ENCODE measurements around the gene PDE4D.

The PDE4D gene

GRCh38 chr5:59149827-59150226, 743.7 kb downstream of the PDE4D start:
- H3K4me3 ChIP-seq (ENCODE audit: extremely low read depth, insufficient read depth, low read length, poor library complexity, severe bottlenecking) = no peak overlapping the region
- no peaks in the 10 kb centered on the region for H3K9me3 ChIP-seq (ENCODE audit: control insufficient read depth, low read length)
- WGBS, 2 experiments (ENCODE audit: insufficient coverage in 2 of 2) = 67 to 100% methylated on average over 1 of the region's 1 CpG
- no peak overlapping the region for H3K27ac ChIP-seq (ENCODE audit: low read depth, low read length, severe bottlenecking)
- no peaks in the 10 kb centered on the region for H3K36me3 ChIP-seq (ENCODE audit: control insufficient read depth, insufficient read depth, low read length)
- H3K4me1 ChIP-seq (ENCODE audit: control insufficient read depth, insufficient read depth, low read length, poor library complexity, severe bottlenecking) = no peaks in the 10 kb centered on the region

GRCh38 chr5:59149271-59149670, 744.3 kb downstream of the PDE4D start:
- Histone ChIP-seq H3K4me1 (ENCODE audit: control insufficient read depth, insufficient read depth, low read length, poor library complexity, severe bottlenecking) (no peaks in the 10 kb centered on the region), H3K4me3 (ENCODE audit: extremely low read depth, insufficient read depth, low read length, poor library complexity, severe bottlenecking) (no peak overlapping the region), H3K9me3 (ENCODE audit: control insufficient read depth, low read length) (no peaks in the 10 kb centered on the region), H3K36me3 (ENCODE audit: control insufficient read depth, insufficient read depth, low read length) (no peaks in the 10 kb centered on the region), H3K27ac (ENCODE audit: low read depth, low read length, severe bottlenecking) (no peak overlapping the region)
- 100% methylated on average over 1 to 2 of the region's 4 CpGs for WGBS, 2 experiments (ENCODE audit: insufficient coverage in 2 of 2)

GRCh38 chr5:59146729-59147128, 746.8 kb downstream of the PDE4D start:
- H3K36me3 ChIP-seq (ENCODE audit: control insufficient read depth, insufficient read depth, low read length) = no peaks in the 10 kb centered on the region
- no peak overlapping the region for H3K4me3 ChIP-seq (ENCODE audit: extremely low read depth, insufficient read depth, low read length, poor library complexity, severe bottlenecking)
- H3K9me3 ChIP-seq (ENCODE audit: control insufficient read depth, low read length) = no peaks in the 10 kb centered on the region
- 100% methylated on average over 3 of the region's 3 CpGs; no CpG with 5 or more reads in 1 of the 2 experiments for WGBS, 2 experiments (ENCODE audit: insufficient coverage in 2 of 2)
- H3K4me1 ChIP-seq (ENCODE audit: control insufficient read depth, insufficient read depth, low read length, poor library complexity, severe bottlenecking) = no peaks in the 10 kb centered on the region
- H3K27ac ChIP-seq (ENCODE audit: low read depth, low read length, severe bottlenecking) = no peak overlapping the region

GRCh38 chr5:59143926-59144333, 749.6 kb downstream of the PDE4D start:
- Histone ChIP-seq H3K27ac (ENCODE audit: low read depth, low read length, severe bottlenecking) (no peak overlapping the region), H3K9me3 (ENCODE audit: control insufficient read depth, low read length) (no peaks in the 10 kb centered on the region), H3K4me3 (ENCODE audit: extremely low read depth, insufficient read depth, low read length, poor library complexity, severe bottlenecking) (no peak overlapping the region), H3K36me3 (ENCODE audit: control insufficient read depth, insufficient read depth, low read length) (no peaks in the 10 kb centered on the region), H3K4me1 (ENCODE audit: control insufficient read depth, insufficient read depth, low read length, poor library complexity, severe bottlenecking) (no peaks in the 10 kb centered on the region)
- 63 to 75% methylated on average over 1 to 2 of the region's 3 CpGs for WGBS, 2 experiments (ENCODE audit: insufficient coverage in 2 of 2)

GRCh38 chr5:59142927-59143326, 750.6 kb downstream of the PDE4D start:
- no peak overlapping the region for H3K4me3 ChIP-seq (ENCODE audit: extremely low read depth, insufficient read depth, low read length, poor library complexity, severe bottlenecking)
- no peaks in the 10 kb centered on the region for H3K9me3 ChIP-seq (ENCODE audit: control insufficient read depth, low read length)
- no peak overlapping the region for H3K27ac ChIP-seq (ENCODE audit: low read depth, low read length, severe bottlenecking)
- no peaks in the 10 kb centered on the region for H3K36me3 ChIP-seq (ENCODE audit: control insufficient read depth, insufficient read depth, low read length)
- H3K4me1 ChIP-seq (ENCODE audit: control insufficient read depth, insufficient read depth, low read length, poor library complexity, severe bottlenecking) = no peaks in the 10 kb centered on the region

- Histone ChIP-seq H3K27ac (ENCODE audit: low read depth, low read length, severe bottlenecking) (no peak overlapping the region), H3K4me1 (ENCODE audit: control insufficient read depth, insufficient read depth, low read length, poor library complexity, severe bottlenecking) (no peaks in the 10 kb centered on the region), H3K4me3 (ENCODE audit: extremely low read depth, insufficient read depth, low read length, poor library complexity, severe bottlenecking) (no peak overlapping the region), H3K36me3 (ENCODE audit: control insufficient read depth, insufficient read depth, low read length) (no peaks in the 10 kb centered on the region), H3K9me3 (ENCODE audit: control insufficient read depth, low read length) (no peaks in the 10 kb centered on the region)
- WGBS, 2 experiments (ENCODE audit: insufficient coverage in 2 of 2) = 93 to 100% methylated on average over 2 of the region's 2 CpGs
These were observed 751.4 kb downstream of the PDE4D start for GRCh38 chr5:59142138-59142537.

GRCh38 chr5:59140133-59140532, 753.4 kb downstream of the PDE4D start:
- H3K4me3 ChIP-seq (ENCODE audit: extremely low read depth, insufficient read depth, low read length, poor library complexity, severe bottlenecking) = no peak overlapping the region
- H3K4me1 ChIP-seq (ENCODE audit: control insufficient read depth, insufficient read depth, low read length, poor library complexity, severe bottlenecking) = no peaks in the 10 kb centered on the region
- no peak overlapping the region for H3K27ac ChIP-seq (ENCODE audit: low read depth, low read length, severe bottlenecking)
- no peaks in the 10 kb centered on the region for H3K36me3 ChIP-seq (ENCODE audit: control insufficient read depth, insufficient read depth, low read length)
- 92 to 100% methylated on average over 1 of the region's 2 CpGs for WGBS, 2 experiments (ENCODE audit: insufficient coverage in 2 of 2)
- no peaks in the 10 kb centered on the region for H3K9me3 ChIP-seq (ENCODE audit: control insufficient read depth, low read length)

- Histone ChIP-seq H3K4me3 (ENCODE audit: extremely low read depth, insufficient read depth, low read length, poor library complexity, severe bottlenecking) (no peak overlapping the region), H3K4me1 (ENCODE audit: control insufficient read depth, insufficient read depth, low read length, poor library complexity, severe bottlenecking) (no peaks in the 10 kb centered on the region), H3K36me3 (ENCODE audit: control insufficient read depth, insufficient read depth, low read length) (no peaks in the 10 kb centered on the region), H3K9me3 (ENCODE audit: control insufficient read depth, low read length) (no peaks in the 10 kb centered on the region), H3K27ac (ENCODE audit: low read depth, low read length, severe bottlenecking) (no peak overlapping the region)
- WGBS, 2 experiments (ENCODE audit: insufficient coverage in 2 of 2) = no CpG with 5 or more reads among the region's 1 CpG
These were observed 753.8 kb downstream of the PDE4D start for GRCh38 chr5:59139695-59140094.

- 100% methylated on average over 1 of the region's 2 CpGs; no CpG with 5 or more reads in 1 of the 2 experiments for WGBS, 2 experiments (ENCODE audit: insufficient coverage in 2 of 2)
- no peaks in the 10 kb centered on the region for H3K36me3 ChIP-seq (ENCODE audit: control insufficient read depth, insufficient read depth, low read length)
- H3K27ac ChIP-seq (ENCODE audit: low read depth, low read length, severe bottlenecking) = no peak overlapping the region
- H3K4me3 ChIP-seq (ENCODE audit: extremely low read depth, insufficient read depth, low read length, poor library complexity, severe bottlenecking) = no peak overlapping the region
- H3K4me1 ChIP-seq (ENCODE audit: control insufficient read depth, insufficient read depth, low read length, poor library complexity, severe bottlenecking) = no peaks in the 10 kb centered on the region
- H3K9me3 ChIP-seq (ENCODE audit: control insufficient read depth, low read length) = no peaks in the 10 kb centered on the region
These were observed 755.0 kb downstream of the PDE4D start for GRCh38 chr5:59138509-59138908.

GRCh38 chr5:59137846-59138245, 755.7 kb downstream of the PDE4D start:
- Histone ChIP-seq H3K9me3 (ENCODE audit: control insufficient read depth, low read length) (no peaks in the 10 kb centered on the region), H3K4me3 (ENCODE audit: extremely low read depth, insufficient read depth, low read length, poor library complexity, severe bottlenecking) (no peak overlapping the region), H3K27ac (ENCODE audit: low read depth, low read length, severe bottlenecking) (no peak overlapping the region), H3K4me1 (ENCODE audit: control insufficient read depth, insufficient read depth, low read length, poor library complexity, severe bottlenecking) (no peaks in the 10 kb centered on the region), H3K36me3 (ENCODE audit: control insufficient read depth, insufficient read depth, low read length) (no peaks in the 10 kb centered on the region)
- WGBS, 2 experiments (ENCODE audit: insufficient coverage in 2 of 2) = 100% methylated on average over 1 to 2 of the region's 2 CpGs

GRCh38 chr5:59136549-59136948, 757.0 kb downstream of the PDE4D start:
- H3K9me3 ChIP-seq (ENCODE audit: control insufficient read depth, low read length) = no peaks in the 10 kb centered on the region
- H3K4me1 ChIP-seq (ENCODE audit: control insufficient read depth, insufficient read depth, low read length, poor library complexity, severe bottlenecking) = no peaks in the 10 kb centered on the region
- no CpG with 5 or more reads among the region's 2 CpGs for WGBS, 2 experiments (ENCODE audit: insufficient coverage in 2 of 2)
- H3K4me3 ChIP-seq (ENCODE audit: extremely low read depth, insufficient read depth, low read length, poor library complexity, severe bottlenecking) = no peak overlapping the region
- H3K36me3 ChIP-seq (ENCODE audit: control insufficient read depth, insufficient read depth, low read length) = no peaks in the 10 kb centered on the region
- H3K27ac ChIP-seq (ENCODE audit: low read depth, low read length, severe bottlenecking) = no peak overlapping the region
